ENCODE measurements around the gene NUDT16. TPM values are rescaled to one million over a fixed set of nuclear protein-coding genes. Genes with fewer than 3 reads are reported as not detected.
"Not testable (repeated sequence)": the region's sequence is repeated elsewhere in the genome, so short reads cannot be mapped to it uniquely, and the experiment has no call there.

Gene NUDT16
- total RNA-seq, 1 donor from 2014 or later, result 8.4 TPM

GRCh38 chr3:131361464-131362421 lies 19.8 kb upstream of the NUDT16 start:
- Mint-ChIP-seq H3K4me1 (peaks cover 12% of the 10 kb centered on the region), H3K4me3 (peak overlapping the region; percentile 80), H3K36me3 (ENCODE audit: low read depth) (peaks cover 3% of the 10 kb centered on the region), H3K27me3 (peaks cover 31% of the 10 kb centered on the region), H3K27ac (no peak overlapping the region), H3K9me3 (peaks cover 4% of the 10 kb centered on the region)
- intact Hi-C loops (cut with micrococcal nuclease), result loop anchor here (2.0 kb wide), 1 partner anchor 21 kb away; no protein-coding TSS in a partner anchor
- peak; percentile 69 for DNase-seq

- peaks cover 34% of the 10 kb centered on the region for H3K27me3 Mint-ChIP-seq
- intact Hi-C loops (cut with micrococcal nuclease), result no loop called here
Measured at GRCh38 chr3:131363275-131363674, 18.3 kb upstream of the NUDT16 start.

GRCh38 chr3:131370935-131371687 lies 10.5 kb upstream of the NUDT16 start:
- peaks cover 8% of the 10 kb centered on the region for H3K4me1 Mint-ChIP-seq
- H3K27me3 Mint-ChIP-seq, result peaks cover 4% of the 10 kb centered on the region
- no peak for DNase-seq
- H3K36me3 Mint-ChIP-seq (ENCODE audit: low read depth), result peaks cover 2% of the 10 kb centered on the region
- H3K4me3 Mint-ChIP-seq, result no peak overlapping the region
- H3K9me3 Mint-ChIP-seq, result no peaks in the 10 kb centered on the region
- no peak overlapping the region for H3K27ac Mint-ChIP-seq
- intact Hi-C loops (cut with micrococcal nuclease), result no loop called here

More at GRCh38 chr3:131363275-131363674, 18.3 kb upstream of the NUDT16 start:
- peaks cover 3% of the 10 kb centered on the region for H3K36me3 Mint-ChIP-seq (ENCODE audit: low read depth)
- H3K27ac Mint-ChIP-seq, result no peak overlapping the region
- H3K4me1 Mint-ChIP-seq, result peaks cover 12% of the 10 kb centered on the region
- peak; percentile 44 for DNase-seq
- peaks cover 4% of the 10 kb centered on the region for H3K9me3 Mint-ChIP-seq
- H3K4me3 Mint-ChIP-seq, result no peak overlapping the region

- no peaks in the 10 kb centered on the region for H3K9me3 Mint-ChIP-seq
- intact Hi-C loops (cut with micrococcal nuclease), result no loop called here
- H3K27me3 Mint-ChIP-seq, result peaks cover 4% of the 10 kb centered on the region
- peaks cover 2% of the 10 kb centered on the region for H3K36me3 Mint-ChIP-seq (ENCODE audit: low read depth)
- H3K27ac Mint-ChIP-seq, result no peak overlapping the region
- H3K4me1 Mint-ChIP-seq, result peaks cover 8% of the 10 kb centered on the region
- no peak for DNase-seq
- no peak overlapping the region for H3K4me3 Mint-ChIP-seq
Measured at GRCh38 chr3:131371688-131372066, 9.9 kb upstream of the NUDT16 start.

GRCh38 chr3:131374741-131375140 lies 6.8 kb upstream of the NUDT16 start:
- DNase-seq, result no peak
- Mint-ChIP-seq H3K27ac (no peak overlapping the region), H3K36me3 (ENCODE audit: low read depth) (peaks cover 2% of the 10 kb centered on the region), H3K4me3 (no peak overlapping the region), H3K4me1 (peaks cover 8% of the 10 kb centered on the region), H3K9me3 (no peaks in the 10 kb centered on the region), H3K27me3 (no peaks in the 10 kb centered on the region)
- intact Hi-C loops (cut with micrococcal nuclease), result no loop called here

GRCh38 chr3:131380821-131381444 lies 641 bp upstream of the NUDT16 start:
- H3K27me3 Mint-ChIP-seq, DNase-seq, H3K9me3 Mint-ChIP-seq: not testable (repeated sequence)
- Mint-ChIP-seq H3K36me3 (ENCODE audit: low read depth) (peaks cover 19% of the 10 kb centered on the region), H3K4me3 (peak overlapping the region; percentile 95), H3K4me1 (peaks cover 31% of the 10 kb centered on the region), H3K27ac (peak overlapping the region; percentile 95)
- intact Hi-C loops (cut with micrococcal nuclease), result loop anchor here (1.0 to 5.0 kb wide), 5 partner anchors 122 to 1269 kb away; partner anchors contain the start of genes ASTE1 and NEK11

GRCh38 chr3:131386429-131387165 lies 5.0 kb downstream of the NUDT16 start:
- Mint-ChIP-seq H3K27ac (peak overlapping the region; percentile 84), H3K36me3 (ENCODE audit: low read depth) (peaks cover 23% of the 10 kb centered on the region), H3K9me3 (no peaks in the 10 kb centered on the region), H3K4me1 (peaks cover 38% of the 10 kb centered on the region), H3K4me3 (peak overlapping the region; percentile 47), H3K27me3 (no peaks in the 10 kb centered on the region)
- peak; percentile 72 for DNase-seq
- intact Hi-C loops (cut with micrococcal nuclease), result loop anchor here (2.0 kb wide), 1 partner anchor 84 kb away; no protein-coding TSS in a partner anchor

- intact Hi-C loops (cut with micrococcal nuclease), result loop anchor here (2.0 kb wide), 1 partner anchor 83 kb away; no protein-coding TSS in a partner anchor
- Mint-ChIP-seq H3K27ac (no peak overlapping the region), H3K36me3 (ENCODE audit: low read depth) (peaks cover 21% of the 10 kb centered on the region), H3K9me3 (no peaks in the 10 kb centered on the region), H3K27me3 (no peaks in the 10 kb centered on the region), H3K4me1 (peaks cover 31% of the 10 kb centered on the region), H3K4me3 (no peak overlapping the region)
- no peak for DNase-seq
Measured at GRCh38 chr3:131387796-131388489, 6.4 kb downstream of the NUDT16 start.

GRCh38 chr3:131388490-131388799 lies 6.9 kb downstream of the NUDT16 start:
- H3K27me3 Mint-ChIP-seq, result no peaks in the 10 kb centered on the region
- peaks cover 31% of the 10 kb centered on the region for H3K4me1 Mint-ChIP-seq
- H3K4me3 Mint-ChIP-seq, result no peak overlapping the region
- intact Hi-C loops (cut with micrococcal nuclease), result no loop called here
- H3K9me3 Mint-ChIP-seq, result no peaks in the 10 kb centered on the region
- H3K27ac Mint-ChIP-seq, result no peak overlapping the region
- DNase-seq, result no peak
- peaks cover 21% of the 10 kb centered on the region for H3K36me3 Mint-ChIP-seq (ENCODE audit: low read depth)

GRCh38 chr3:131390331-131390730 lies 8.8 kb downstream of the NUDT16 start:
- peaks cover 6% of the 10 kb centered on the region for H3K36me3 Mint-ChIP-seq (ENCODE audit: low read depth)
- no peaks in the 10 kb centered on the region for H3K27me3 Mint-ChIP-seq
- no peak for DNase-seq
- no peak overlapping the region for H3K4me3 Mint-ChIP-seq
- intact Hi-C loops (cut with micrococcal nuclease), result no loop called here
- H3K9me3 Mint-ChIP-seq, result no peaks in the 10 kb centered on the region
- no peak overlapping the region for H3K27ac Mint-ChIP-seq
- H3K4me1 Mint-ChIP-seq, result peaks cover 19% of the 10 kb centered on the region

GRCh38 chr3:131393051-131393450 lies 11.5 kb downstream of the NUDT16 start:
- H3K4me1 Mint-ChIP-seq, result peaks cover 1% of the 10 kb centered on the region
- no peak overlapping the region for H3K4me3 Mint-ChIP-seq
- H3K36me3 Mint-ChIP-seq (ENCODE audit: low read depth), result no peaks in the 10 kb centered on the region
- peaks cover 2% of the 10 kb centered on the region for H3K27me3 Mint-ChIP-seq
- DNase-seq, result no peak
- intact Hi-C loops (cut with micrococcal nuclease), result no loop called here
- no peak overlapping the region for H3K27ac Mint-ChIP-seq
- H3K9me3 Mint-ChIP-seq, result no peaks in the 10 kb centered on the region

GRCh38 chr3:131393868-131394267 lies 12.3 kb downstream of the NUDT16 start:
- Mint-ChIP-seq H3K4me3 (no peak overlapping the region), H3K27ac (no peak overlapping the region), H3K36me3 (ENCODE audit: low read depth) (no peaks in the 10 kb centered on the region), H3K9me3 (no peaks in the 10 kb centered on the region), H3K27me3 (peaks cover 2% of the 10 kb centered on the region), H3K4me1 (no peaks in the 10 kb centered on the region)
- no peak for DNase-seq
- intact Hi-C loops (cut with micrococcal nuclease), result no loop called here

- intact Hi-C loops (cut with micrococcal nuclease), result no loop called here
- Mint-ChIP-seq H3K4me1 (no peaks in the 10 kb centered on the region), H3K27me3 (peaks cover 2% of the 10 kb centered on the region), H3K36me3 (ENCODE audit: low read depth) (no peaks in the 10 kb centered on the region), H3K9me3 (no peaks in the 10 kb centered on the region), H3K27ac (no peak overlapping the region), H3K4me3 (no peak overlapping the region)
- no peak for DNase-seq
Measured at GRCh38 chr3:131394400-131394799, 12.8 kb downstream of the NUDT16 start.

Measured in activated CD4-positive, alpha-beta T cell treated with anti-CD3 and anti-CD28 coated beads, Interleukin-2, amount 10 ng/mL, durations not matched to agents 24 days and 14 days (primary cell).